Esophagus muscularis mucosa (tissue), 4 donors: ENCODE measurements around the gene HNRNPA3. TPM values are rescaled to one million over a fixed set of nuclear protein-coding genes. Genes with fewer than 3 reads are reported as not detected.
"Not testable (repeated sequence)": the region's sequence is repeated elsewhere in the genome, so short reads cannot be mapped to it uniquely, and the experiment has no call there.

Experiments used
- DNase-seq: peaks from one replicate; pipeline ENCODE4 v3.0.0-alpha.2; 2017; ENCODE audit errors: extremely low spot score
- H3K27ac ChIP-seq, 4 donors: fragments of 200-600 bp; sonication (generic); replicated peaks in 1 of 4; 1 replicate in 3 of 4; 2 replicates in 1 of 4; pipeline ENCODE4 v1.5.1; 2016 to 2019; ENCODE audit warnings: mild to moderate bottlenecking in 1 of 4
- H3K27me3 ChIP-seq, 4 donors: fragments of 200-600 bp; sonication (generic); one replicate each; pipeline versions ENCODE4 v1.5.1 to v1.6.0; 2016 to 2019
- H3K36me3 ChIP-seq, 4 donors: fragments of 200-600 bp; sonication (generic); one replicate each; pipeline ENCODE4 v1.5.1; 2016 to 2019
- H3K4me1 ChIP-seq, 4 donors: fragments of 200-600 bp; sonication (generic); one replicate each; pipeline ENCODE4 v1.5.1; 2016 to 2019
- H3K4me3 ChIP-seq, 4 donors: fragments of 200-600 bp; sonication (generic); 1 replicate in 2 of 4; 2 replicates in 2 of 4; pipeline ENCODE4 v1.5.1; 2016 to 2019; ENCODE audit warnings: mild to moderate bottlenecking in 4 of 4, moderate library complexity in 1 of 4
- H3K9me3 ChIP-seq, 4 donors: fragments of 200-600 bp; sonication (generic); 1 replicate in 3 of 4; 2 replicates in 1 of 4; pipeline ENCODE4 v1.5.1; 2016 to 2019
- CTCF ChIP-seq, 3 experiments: fragments of 200-600 bp in 2 of 3; fragments of 450-650 bp in 1 of 3; sonication (generic) in 2 of 3; IDR thresholded peaks; one replicate each; pipeline ENCODE4 v1.5.1; 2017 to 2019; ENCODE audit warnings: antibody characterized with exemption in 3 of 3, mild to moderate bottlenecking in 2 of 3, moderate library complexity in 1 of 3
- EP300 ChIP-seq: sonication (generic); formaldehyde crosslinking; IDR thresholded peaks from one replicate; pipeline ENCODE4 v1.6.1; 2017; ENCODE audit warnings: antibody characterized with exemption
- POLR2A ChIP-seq: fragments of 450-650 bp; IDR thresholded peaks from one replicate; pipeline ENCODE4 v1.6.1; 2017; ENCODE audit warnings: antibody characterized with exemption, moderate library complexity, mild to moderate bottlenecking, low read depth
- POLR2AphosphoS5 ChIP-seq, 2 donors: sonication (generic); formaldehyde crosslinking; IDR thresholded peaks; one replicate each; pipeline ENCODE4 v1.6.1; 2017; ENCODE audit warnings: antibody characterized with exemption in 2 of 2
- WGBS: methylation state at CpG from one replicate; pipeline ENCODE4 v1.1.5; 2018; 5-methylcytosine and 5-hydroxymethylcytosine counted together
- intact Hi-C: fragments of 100-400 bp; cut with DNase I; formaldehyde crosslinking; loops from one replicate; pipeline ENCODE4 v1.15.1; 2023
- total RNA-seq, 4 donors: library from RNA; depleted of rRNA; stranded (reverse); fragments of >200 nt; gene quantifications; one replicate each; pipeline versions ENCODE4 v1.1.0 to v1.2.1, GENCODE V29; 2016

Gene HNRNPA3
- total RNA-seq, 4 donors from 2014 or later, result 59.2 to 72.3 (median 64.3) TPM

DNA sequence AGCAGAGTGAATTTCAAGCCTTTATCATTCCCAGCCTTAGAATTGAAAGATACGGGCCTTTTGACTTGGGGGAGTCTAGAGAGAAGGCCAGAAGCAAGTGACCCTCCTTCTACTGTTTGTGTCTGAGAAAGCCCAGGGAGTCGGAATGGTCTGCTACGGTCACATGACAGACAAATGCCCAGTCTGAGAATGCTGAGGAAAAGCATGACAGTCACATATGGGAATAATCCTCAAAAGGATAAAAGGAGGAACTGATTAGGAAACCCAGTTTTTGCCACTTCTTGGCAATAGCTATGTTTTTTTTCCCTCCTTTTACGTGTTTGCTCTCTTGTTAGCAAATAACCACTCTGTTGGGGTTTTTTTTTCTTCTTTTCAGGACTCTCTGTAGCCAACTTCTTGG lies 38.1 kb upstream of the HNRNPA3 start:
- Histone ChIP-seq H3K27ac (no peak overlapping the region), H3K27me3 (no peaks in the 10 kb centered on the region), H3K4me3 (no peak overlapping the region), H3K4me1 (peaks cover 0 to 7% (median 4%) of the 10 kb centered on the region in 4 donors), H3K9me3 (no peaks in the 10 kb centered on the region), H3K36me3 (no peaks in the 10 kb centered on the region)
- WGBS, result 81% methylated on average over 4 of the region's 4 CpGs
- TF ChIP-seq POLR2AphosphoS5 (IDR thresholded peaks at IDR 0.05) (no peak), EP300 (no peak), POLR2A (no peak), CTCF (IDR thresholded peaks at IDR 0.05) (no peak)
- intact Hi-C loops, result loop anchor here (10.0 kb wide), 1 partner anchor 430 kb away; no protein-coding TSS in a partner anchor
- no peak for DNase-seq

DNA sequence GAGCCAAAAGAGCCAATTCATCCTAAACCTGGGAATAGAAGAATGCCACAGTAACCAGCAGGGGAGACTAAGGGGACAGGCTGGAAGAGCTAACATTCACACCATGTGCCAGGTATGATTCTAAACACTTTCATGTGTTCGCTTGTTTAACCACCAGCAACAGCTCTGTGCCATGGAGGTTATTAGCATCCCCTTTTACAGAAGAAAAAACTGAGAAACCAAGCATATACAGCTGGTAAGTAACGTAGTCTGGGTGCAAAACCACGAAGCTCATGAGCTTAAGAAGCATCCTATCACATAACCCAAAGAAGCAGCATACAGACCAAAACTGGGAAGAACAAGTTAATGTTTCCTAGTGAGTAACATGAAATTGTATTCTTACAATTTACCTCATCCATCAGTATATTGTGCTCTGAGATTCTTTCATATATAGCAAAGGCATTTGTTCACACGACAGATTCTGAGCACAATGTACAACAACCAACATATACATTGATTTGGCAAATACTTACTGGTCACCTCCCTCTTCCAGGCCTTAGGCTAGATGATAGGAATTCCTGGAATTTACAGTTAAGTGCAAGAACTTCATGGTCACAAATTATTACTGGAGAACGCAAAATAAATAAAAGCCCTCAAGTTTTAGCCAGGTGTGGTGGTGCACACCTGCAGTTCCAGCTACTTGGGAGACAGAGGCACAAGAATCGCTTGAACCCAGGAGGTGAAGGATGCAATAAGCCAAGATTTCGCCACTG lies 36.5 kb upstream of the HNRNPA3 start:
- H3K27me3 ChIP-seq, result no peaks in the 10 kb centered on the region
- no peak overlapping the region for H3K27ac ChIP-seq
- intact Hi-C loops, result loop anchor here (10.0 kb wide), 1 partner anchor 429 kb away; no protein-coding TSS in a partner anchor
- H3K9me3 ChIP-seq, result no peaks in the 10 kb centered on the region
- DNase-seq, result no peak
- H3K4me3 ChIP-seq, result no peak overlapping the region
- TF ChIP-seq EP300 (no peak), CTCF (IDR thresholded peaks at IDR 0.05) (no peak), POLR2AphosphoS5 (IDR thresholded peaks at IDR 0.05) (no peak)
- peaks cover 0 to 9% (median 3%) of the 10 kb centered on the region in 4 donors for H3K4me1 ChIP-seq
- 91% methylated on average over 7 of the region's 7 CpGs for WGBS
- H3K36me3 ChIP-seq, result no peaks in the 10 kb centered on the region

GRCh38 chr2:177178797-177179196 lies 33.8 kb upstream of the HNRNPA3 start:
- intact Hi-C loops, result loop anchor here (10.0 kb wide), 1 partner anchor 426 kb away; no protein-coding TSS in a partner anchor

GRCh38 chr2:177179227-177179626 lies 33.4 kb upstream of the HNRNPA3 start:
- Histone ChIP-seq H3K27me3 (no peaks in the 10 kb centered on the region), H3K27ac (no peak overlapping the region), H3K4me1 (peaks cover 0 to 12% (median 6%) of the 10 kb centered on the region in 4 donors), H3K9me3 (no peaks in the 10 kb centered on the region), H3K36me3 (no peaks in the 10 kb centered on the region), H3K4me3 (no peak overlapping the region)
- intact Hi-C loops, result loop anchor here (10.0 kb wide), 1 partner anchor 426 kb away; no protein-coding TSS in a partner anchor
- DNase-seq, result no peak
- TF ChIP-seq POLR2AphosphoS5 (IDR thresholded peaks at IDR 0.05), result no peak
- TF ChIP-seq CTCF (IDR thresholded peaks at IDR 0.05), result no peak
- TF ChIP-seq POLR2A, result no peak
- no peak for TF ChIP-seq EP300
- WGBS, result 80% methylated on average over 2 of the region's 2 CpGs

More at GRCh38 chr2:177178797-177179196, 33.8 kb upstream of the HNRNPA3 start:
- DNase-seq, result no peak
- Histone ChIP-seq H3K27ac (no peak overlapping the region), H3K27me3 (no peaks in the 10 kb centered on the region), H3K4me3 (no peak overlapping the region), H3K9me3 (no peaks in the 10 kb centered on the region), H3K4me1 (peaks cover 0 to 12% (median 3%) of the 10 kb centered on the region in 4 donors), H3K36me3 (no peaks in the 10 kb centered on the region)
- 64% methylated on average over 1 of the region's 1 CpG for WGBS
- TF ChIP-seq POLR2AphosphoS5 (IDR thresholded peaks at IDR 0.05), result no peak
- TF ChIP-seq POLR2A, result no peak
- TF ChIP-seq CTCF (IDR thresholded peaks at IDR 0.05), result no peak
- no peak for TF ChIP-seq EP300

- H3K27me3 ChIP-seq, H3K36me3 ChIP-seq, H3K9me3 ChIP-seq, DNase-seq, H3K27ac ChIP-seq, H3K4me3 ChIP-seq: not testable (repeated sequence)
- intact Hi-C loops, result loop anchor here (10.0 kb wide), 1 partner anchor 425 kb away; no protein-coding TSS in a partner anchor
- peaks cover 0 to 15% (median 6%) of the 10 kb centered on the region in 4 donors for H3K4me1 ChIP-seq
Measured at GRCh38 chr2:177179671-177180070, 32.9 kb upstream of the HNRNPA3 start.
